ENCODE results near the gene CCDC34. TPM values are rescaled to one million over a fixed set of nuclear protein-coding genes. Genes with fewer than 3 reads are reported as not detected.

CCDC34 gene
- total RNA-seq, 4 donors from 2014 or later = 1.8 to 4.7 (median 3.0) TPM

- TF ChIP-seq, protein P1, sequence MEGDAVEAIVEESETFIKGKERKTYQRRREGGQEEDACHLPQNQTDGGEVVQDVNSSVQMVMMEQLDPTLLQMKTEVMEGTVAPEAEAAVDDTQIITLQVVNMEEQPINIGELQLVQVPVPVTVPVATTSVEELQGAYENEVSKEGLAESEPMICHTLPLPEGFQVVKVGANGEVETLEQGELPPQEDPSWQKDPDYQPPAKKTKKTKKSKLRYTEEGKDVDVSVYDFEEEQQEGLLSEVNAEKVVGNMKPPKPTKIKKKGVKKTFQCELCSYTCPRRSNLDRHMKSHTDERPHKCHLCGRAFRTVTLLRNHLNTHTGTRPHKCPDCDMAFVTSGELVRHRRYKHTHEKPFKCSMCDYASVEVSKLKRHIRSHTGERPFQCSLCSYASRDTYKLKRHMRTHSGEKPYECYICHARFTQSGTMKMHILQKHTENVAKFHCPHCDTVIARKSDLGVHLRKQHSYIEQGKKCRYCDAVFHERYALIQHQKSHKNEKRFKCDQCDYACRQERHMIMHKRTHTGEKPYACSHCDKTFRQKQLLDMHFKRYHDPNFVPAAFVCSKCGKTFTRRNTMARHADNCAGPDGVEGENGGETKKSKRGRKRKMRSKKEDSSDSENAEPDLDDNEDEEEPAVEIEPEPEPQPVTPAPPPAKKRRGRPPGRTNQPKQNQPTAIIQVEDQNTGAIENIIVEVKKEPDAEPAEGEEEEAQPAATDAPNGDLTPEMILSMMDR (IDR thresholded peaks at IDR 0.05; ENCODE audit: low read depth) = no peak
These were observed 10.4 kb upstream of the CCDC34 start for GRCh38 chr11:27373392-27373791.

DNA sequence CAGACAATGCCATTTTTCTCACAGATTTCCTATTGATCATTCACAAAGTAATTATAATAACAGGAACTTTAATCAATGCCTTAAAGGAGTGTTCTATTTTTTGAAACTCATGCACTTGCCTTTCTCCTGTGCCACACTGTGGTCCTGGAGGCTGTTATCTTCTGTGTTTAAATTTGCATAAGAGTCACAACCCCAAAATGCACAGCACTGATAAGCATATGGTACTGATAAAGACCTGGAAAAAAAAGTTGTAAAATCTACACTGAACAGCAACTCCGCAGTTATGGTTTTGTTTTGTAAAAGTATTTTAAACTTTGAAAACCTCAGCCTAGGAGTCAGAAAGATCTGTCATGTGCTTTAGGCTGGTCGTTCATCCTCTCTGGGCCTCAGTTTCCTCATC is 9.1 kb upstream of the CCDC34 start:
- TF ChIP-seq, protein P1 (IDR thresholded peaks at IDR 0.05; ENCODE audit: low read depth) = no peak

- TF ChIP-seq, protein P1 (IDR thresholded peaks at IDR 0.05; ENCODE audit: low read depth) = no peak
These were observed 8.5 kb upstream of the CCDC34 start for GRCh38 chr11:27371489-27371888.

DNA sequence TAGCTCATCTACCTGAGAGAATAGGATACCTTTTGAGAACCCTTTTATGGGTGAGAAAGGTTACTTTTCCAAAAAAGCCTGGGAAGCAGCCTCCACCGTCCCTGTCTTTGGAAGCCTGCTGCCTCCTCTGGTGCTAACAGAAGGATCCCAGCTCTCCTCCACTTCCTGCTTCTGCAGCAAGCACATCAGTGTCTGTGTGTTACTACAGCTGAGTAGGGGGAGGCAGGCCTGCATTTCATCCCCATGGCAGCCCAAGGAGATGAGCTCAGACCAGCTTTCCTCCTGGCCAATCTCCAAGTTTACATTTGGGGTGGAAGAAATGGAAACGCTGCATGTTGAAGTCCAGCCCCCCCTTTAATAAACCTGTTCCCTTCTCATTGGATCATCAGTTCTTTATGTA is 7.4 kb upstream of the CCDC34 start:
- TF ChIP-seq, protein P1 (IDR thresholded peaks at IDR 0.05; ENCODE audit: low read depth) = no peak

- TF ChIP-seq, protein P1 (IDR thresholded peaks at IDR 0.05; ENCODE audit: low read depth) = no peak
These were observed 4.9 kb upstream of the CCDC34 start for GRCh38 chr11:27367881-27368280.

GRCh38 chr11:27363576-27364117 is 632 bp upstream of the CCDC34 start:
- TF ChIP-seq, protein P1 (IDR thresholded peaks at IDR 0.05; ENCODE audit: low read depth) = no peak

DNA sequence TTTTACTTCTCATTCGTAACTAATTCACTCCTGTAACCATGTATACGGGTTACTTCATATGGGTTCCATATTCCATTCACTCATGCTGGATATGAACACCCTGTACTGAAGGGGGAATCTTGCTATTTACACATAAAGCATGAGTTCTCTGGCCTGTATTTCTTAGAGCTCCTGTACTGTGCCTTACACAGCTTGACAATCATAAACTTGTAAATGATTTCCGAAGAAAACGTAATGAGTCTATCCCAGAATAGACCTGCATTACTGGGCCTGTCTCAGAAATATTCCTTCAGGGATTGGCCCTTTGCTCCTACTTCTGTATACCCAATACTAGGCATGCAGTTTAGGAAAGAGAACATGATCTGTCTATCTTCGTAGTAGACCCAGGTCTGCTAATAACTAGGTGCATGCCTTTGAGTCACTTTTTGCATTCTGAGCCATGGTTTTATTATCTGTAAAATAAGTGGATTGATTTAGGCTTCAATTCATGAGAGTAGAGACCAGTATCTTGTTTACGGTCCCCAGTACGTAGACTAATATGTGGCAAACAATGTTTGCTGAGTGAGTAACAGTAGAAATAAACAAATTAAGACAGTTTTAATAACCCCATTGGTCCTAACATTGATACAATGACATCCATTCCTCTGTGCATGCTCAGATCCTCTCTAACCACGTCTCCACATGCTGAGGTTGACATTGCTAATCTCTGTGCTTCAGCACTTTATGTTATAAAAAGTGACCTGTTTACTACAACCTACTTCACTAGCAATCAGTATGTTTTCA is 1.2 kb downstream of the CCDC34 start:
- TF ChIP-seq, protein P1 (IDR thresholded peaks at IDR 0.05; ENCODE audit: low read depth) = no peak

All from subcutaneous adipose tissue (tissue), 4 donors.